Ishikawa (cell line): ENCODE measurements around the gene KCTD16.

ENCODE experiments used
- CEBPB ChIP-seq: IDR thresholded peaks from 2 replicates; pipeline ENCODE4 v1.6.1; 2012
- CREB1 ChIP-seq: IDR thresholded peaks from 2 replicates; pipeline ENCODE4 v1.6.1; 2012; ENCODE audit warnings: low read depth
- EGR1 ChIP-seq: IDR thresholded peaks from 2 replicates; pipeline ENCODE4 v1.6.1; 2012
- EP300 ChIP-seq: IDR thresholded peaks from 2 replicates; pipeline ENCODE4 v1.6.1; 2012; ENCODE audit warnings: borderline replicate concordance
- FOXM1 ChIP-seq: IDR thresholded peaks from 2 replicates; pipeline ENCODE4 v1.6.1; 2012; ENCODE audit warnings: low read depth, borderline replicate concordance
- MAX ChIP-seq: IDR thresholded peaks from 2 replicates; pipeline ENCODE4 v1.6.1; 2012
- NFIC ChIP-seq: IDR thresholded peaks from 2 replicates; pipeline ENCODE4 v1.6.1; 2012
- RAD21 ChIP-seq: IDR thresholded peaks from 2 replicates; pipeline ENCODE4 v1.6.1; 2012; ENCODE audit warnings: low read depth
- REST ChIP-seq: IDR thresholded peaks from 2 replicates; pipeline ENCODE4 v1.6.1; 2012; ENCODE audit warnings: low read depth, mild to moderate bottlenecking
- TAF1 ChIP-seq: IDR thresholded peaks from 2 replicates; pipeline ENCODE4 v1.6.1; 2012; ENCODE audit warnings: low read depth, mild to moderate bottlenecking
- TCF12 ChIP-seq: IDR thresholded peaks from 2 replicates; pipeline ENCODE4 v1.6.1; 2012; ENCODE audit warnings: low read depth
- TEAD4 ChIP-seq: IDR thresholded peaks from 2 replicates; pipeline ENCODE4 v1.6.1; 2012
- USF1 ChIP-seq: IDR thresholded peaks from 2 replicates; pipeline ENCODE4 v1.6.1; 2012
- YY1 ChIP-seq: IDR thresholded peaks from 2 replicates; pipeline ENCODE4 v1.6.1; 2012; ENCODE audit warnings: low read depth
- ZBTB7A ChIP-seq: IDR thresholded peaks from 2 replicates; pipeline ENCODE4 v1.6.1; 2012; ENCODE audit warnings: low read depth

The KCTD16 gene

GRCh38 chr5:144368556-144368955, 197.9 kb downstream of the KCTD16 start:
- TF ChIP-seq CEBPB (no peak), FOXM1 (no peak), NFIC (no peak), ZBTB7A (no peak), MAX (no peak), EP300 (no peak), YY1 (no peak), TAF1 (no peak), TEAD4 (no peak)

- no peak for TF ChIP-seq CREB1
- no peak for TF ChIP-seq MAX
- no peak for TF ChIP-seq NFIC
- no peak for TF ChIP-seq EP300
- no peak for TF ChIP-seq REST
- no peak for TF ChIP-seq TEAD4
- TF ChIP-seq YY1 = no peak
- TF ChIP-seq TAF1 = no peak
- no peak for TF ChIP-seq FOXM1
- no peak for TF ChIP-seq RAD21
- TF ChIP-seq ZBTB7A = no peak
- TF ChIP-seq USF1 = no peak
- no peak for TF ChIP-seq EGR1
These were observed 198.3 kb downstream of the KCTD16 start for GRCh38 chr5:144369006-144369405.

GRCh38 chr5:144370273-144370672, 199.6 kb downstream of the KCTD16 start:
- TF ChIP-seq EP300 (no peak), TAF1 (no peak), USF1 (no peak), YY1 (no peak), NFIC (no peak), REST (no peak), ZBTB7A (no peak), TEAD4 (no peak), CEBPB (no peak), EGR1 (no peak), RAD21 (no peak), MAX (no peak)

GRCh38 chr5:144374637-144375036, 204.0 kb downstream of the KCTD16 start:
- TF ChIP-seq TCF12 (no peak), YY1 (no peak), REST (no peak), RAD21 (no peak), NFIC (no peak), USF1 (no peak), MAX (no peak), FOXM1 (no peak), TEAD4 (no peak), ZBTB7A (no peak), TAF1 (no peak), CREB1 (no peak)
